Neural cell (in vitro differentiated cells): ENCODE results near the gene DNER. TPM values are rescaled to one million over a fixed set of nuclear protein-coding genes. Genes with fewer than 3 reads are reported as not detected.

Source experiments
- H2AFZ ChIP-seq: fragments of 200-600, 300-800 bp; sonication (generic), shearing (Covaris generic); 2 replicates; pipeline ENCODE4 v1.6.0; 2014; ENCODE audit warnings: low read depth, mild to moderate bottlenecking, antibody characterized with exemption, low read length, moderate library complexity
- H3F3A ChIP-seq: fragments of 200-600 bp; shearing (Covaris generic); 2 replicates; pipeline ENCODE4 v1.6.1; 2016; ENCODE audit warnings: mild to moderate bottlenecking, moderate library complexity, mixed read lengths, antibody characterized with exemption, low read length; ENCODE audit not compliant: insufficient read depth, poor library complexity, severe bottlenecking
- H3K27ac ChIP-seq: fragments of 200-600, 300-800 bp; sonication (generic), shearing (Covaris generic); 2 replicates; pipeline ENCODE4 v1.5.1; 2014; ENCODE audit warnings: mild to moderate bottlenecking, low read length, moderate library complexity
- H3K27me3 ChIP-seq: fragments of 300-800, 200-600 bp; sonication (generic), shearing (Covaris generic); 2 replicates; pipeline ENCODE4 v1.6.0; 2014; ENCODE audit warnings: mild to moderate bottlenecking, low read depth, low read length, moderate library complexity; ENCODE audit not compliant: insufficient read depth
- H3K36me3 ChIP-seq: fragments of 300-800, 200-600 bp; sonication (generic), shearing (Covaris generic); 2 replicates; pipeline ENCODE4 v1.5.1; 2014; ENCODE audit warnings: mild to moderate bottlenecking, antibody characterized with exemption, low read length, moderate library complexity; ENCODE audit not compliant: insufficient read depth
- H3K4me2 ChIP-seq: fragments of 300-800, 200-600 bp; sonication (generic), shearing (Covaris generic); 2 replicates; pipeline ENCODE4 v1.6.0; 2014; ENCODE audit warnings: mild to moderate bottlenecking, low read length
- H3K4me3 ChIP-seq: fragments of 300-800, 200-600 bp; sonication (generic), shearing (Covaris generic); 2 replicates; pipeline ENCODE4 v1.5.1; 2014; ENCODE audit warnings: mild to moderate bottlenecking, low read length, moderate library complexity
- H3K79me2 ChIP-seq: fragments of 200-600 bp; shearing (Covaris generic); replicated peaks from 2 replicates; pipeline ENCODE4 v1.6.0; 2014; ENCODE audit warnings: mild to moderate bottlenecking, low read length, moderate library complexity; ENCODE audit not compliant: insufficient read depth
- H3K9ac ChIP-seq: fragments of 300-800, 200-600 bp; sonication (generic), shearing (Covaris generic); 2 replicates; pipeline ENCODE4 v1.6.1; 2016; ENCODE audit warnings: mild to moderate bottlenecking, low read length, mixed read lengths
- H3K9me2 ChIP-seq: fragments of 200-600 bp; shearing (Covaris generic); 2 replicates; pipeline ENCODE4 v1.6.1; 2016; ENCODE audit warnings: mild to moderate bottlenecking, low read length, mixed read lengths; ENCODE audit not compliant: insufficient read depth
- H3K9me3 ChIP-seq: fragments of 200-600, 300-800 bp; sonication (generic), shearing (Covaris generic); 2 replicates; pipeline ENCODE4 v1.6.1; 2016; ENCODE audit warnings: mild to moderate bottlenecking, mixed run types, low read length, moderate library complexity, mixed read lengths
- H4K20me1 ChIP-seq: fragments of 200-600 bp; shearing (Covaris generic); 2 replicates; pipeline ENCODE4 v1.6.1; 2016; ENCODE audit warnings: mild to moderate bottlenecking, mixed run types; ENCODE audit not compliant: insufficient read depth
- EP300 ChIP-seq: fragments of 450-650 bp; conservative IDR thresholded peaks from 2 replicates; pipeline ENCODE4 v1.6.1; 2014; ENCODE audit warnings: antibody characterized with exemption, mild to moderate bottlenecking, moderate library complexity; ENCODE audit not compliant: poor library complexity, severe bottlenecking
- EZH2 ChIP-seq: fragments of 200-600, 300-800 bp; shearing (Covaris generic), sonication (generic); IDR thresholded peaks from 2 replicates; pipeline ENCODE4 v1.6.1; 2014; ENCODE audit warnings: antibody characterized with exemption, low read length, borderline replicate concordance, mild to moderate bottlenecking; ENCODE audit not compliant: insufficient read depth, poor library complexity, severe bottlenecking
- MXI1 ChIP-seq: fragments of 450-650 bp; conservative IDR thresholded peaks from 2 replicates; pipeline ENCODE4 v1.6.1; 2014; ENCODE audit warnings: antibody characterized with exemption, mild to moderate bottlenecking; ENCODE audit not compliant: poor library complexity, severe bottlenecking
- POLR2AphosphoS5 ChIP-seq: IDR thresholded peaks from 2 replicates; pipeline ENCODE4 v1.6.1; 2012
- RAD21 ChIP-seq: fragments of 450-650 bp; conservative IDR thresholded peaks from 2 replicates; pipeline ENCODE4 v1.6.1; 2014; ENCODE audit warnings: antibody characterized with exemption, mild to moderate bottlenecking, moderate library complexity
- SMC3 ChIP-seq: fragments of 450-650 bp; conservative IDR thresholded peaks from 2 replicates; pipeline ENCODE4 v1.6.1; 2014; ENCODE audit warnings: antibody characterized with exemption, mild to moderate bottlenecking, moderate library complexity; ENCODE audit not compliant: poor library complexity
- TAF1 ChIP-seq: IDR thresholded peaks from 2 replicates; pipeline ENCODE4 v1.6.1; 2012; ENCODE audit warnings: low read depth
- polyA plus RNA-seq: library from polyadenylated mRNA; depleted of rRNA; stranded (reverse); fragments of >200 nt; gene quantifications from 2 replicates; pipeline ENCODE4 v1.2.3, GENCODE V29; 2014
- TF ChIP-seq, protein P1 (sequence below): fragments of 450-650 bp; IDR thresholded peaks from 2 replicates; pipeline ENCODE4 v1.5.1; 2014; ENCODE audit warnings: antibody characterized with exemption, mild to moderate bottlenecking, moderate library complexity; ENCODE audit not compliant: poor library complexity, severe bottlenecking
- TF ChIP-seq, protein P2 (sequence below): IDR thresholded peaks from 2 replicates; pipeline ENCODE4 v1.6.1; 2012; ENCODE audit warnings: borderline replicate concordance

Gene DNER
- polyA plus RNA-seq, 1 donor from 2014 or later = 310 TPM

GRCh38 chr2:229474125-229474524 lies 240.2 kb downstream of the DNER start:
- no peak overlapping the region for H3K4me3 ChIP-seq
- H3F3A ChIP-seq = peaks cover 5% of the 10 kb centered on the region
- no peaks in the 10 kb centered on the region for H3K79me2 ChIP-seq
- no peaks in the 10 kb centered on the region for H3K9me2 ChIP-seq
- no peaks in the 10 kb centered on the region for H4K20me1 ChIP-seq
- no peak overlapping the region for H2AFZ ChIP-seq
- TF ChIP-seq EP300 (no peak), RAD21 (no peak), EZH2 (no peak), SMC3 (no peak), MXI1 (no peak), TAF1 (no peak), POLR2AphosphoS5 (no peak)
- TF ChIP-seq, protein P1, sequence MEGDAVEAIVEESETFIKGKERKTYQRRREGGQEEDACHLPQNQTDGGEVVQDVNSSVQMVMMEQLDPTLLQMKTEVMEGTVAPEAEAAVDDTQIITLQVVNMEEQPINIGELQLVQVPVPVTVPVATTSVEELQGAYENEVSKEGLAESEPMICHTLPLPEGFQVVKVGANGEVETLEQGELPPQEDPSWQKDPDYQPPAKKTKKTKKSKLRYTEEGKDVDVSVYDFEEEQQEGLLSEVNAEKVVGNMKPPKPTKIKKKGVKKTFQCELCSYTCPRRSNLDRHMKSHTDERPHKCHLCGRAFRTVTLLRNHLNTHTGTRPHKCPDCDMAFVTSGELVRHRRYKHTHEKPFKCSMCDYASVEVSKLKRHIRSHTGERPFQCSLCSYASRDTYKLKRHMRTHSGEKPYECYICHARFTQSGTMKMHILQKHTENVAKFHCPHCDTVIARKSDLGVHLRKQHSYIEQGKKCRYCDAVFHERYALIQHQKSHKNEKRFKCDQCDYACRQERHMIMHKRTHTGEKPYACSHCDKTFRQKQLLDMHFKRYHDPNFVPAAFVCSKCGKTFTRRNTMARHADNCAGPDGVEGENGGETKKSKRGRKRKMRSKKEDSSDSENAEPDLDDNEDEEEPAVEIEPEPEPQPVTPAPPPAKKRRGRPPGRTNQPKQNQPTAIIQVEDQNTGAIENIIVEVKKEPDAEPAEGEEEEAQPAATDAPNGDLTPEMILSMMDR = no peak
- TF ChIP-seq, protein P2, sequence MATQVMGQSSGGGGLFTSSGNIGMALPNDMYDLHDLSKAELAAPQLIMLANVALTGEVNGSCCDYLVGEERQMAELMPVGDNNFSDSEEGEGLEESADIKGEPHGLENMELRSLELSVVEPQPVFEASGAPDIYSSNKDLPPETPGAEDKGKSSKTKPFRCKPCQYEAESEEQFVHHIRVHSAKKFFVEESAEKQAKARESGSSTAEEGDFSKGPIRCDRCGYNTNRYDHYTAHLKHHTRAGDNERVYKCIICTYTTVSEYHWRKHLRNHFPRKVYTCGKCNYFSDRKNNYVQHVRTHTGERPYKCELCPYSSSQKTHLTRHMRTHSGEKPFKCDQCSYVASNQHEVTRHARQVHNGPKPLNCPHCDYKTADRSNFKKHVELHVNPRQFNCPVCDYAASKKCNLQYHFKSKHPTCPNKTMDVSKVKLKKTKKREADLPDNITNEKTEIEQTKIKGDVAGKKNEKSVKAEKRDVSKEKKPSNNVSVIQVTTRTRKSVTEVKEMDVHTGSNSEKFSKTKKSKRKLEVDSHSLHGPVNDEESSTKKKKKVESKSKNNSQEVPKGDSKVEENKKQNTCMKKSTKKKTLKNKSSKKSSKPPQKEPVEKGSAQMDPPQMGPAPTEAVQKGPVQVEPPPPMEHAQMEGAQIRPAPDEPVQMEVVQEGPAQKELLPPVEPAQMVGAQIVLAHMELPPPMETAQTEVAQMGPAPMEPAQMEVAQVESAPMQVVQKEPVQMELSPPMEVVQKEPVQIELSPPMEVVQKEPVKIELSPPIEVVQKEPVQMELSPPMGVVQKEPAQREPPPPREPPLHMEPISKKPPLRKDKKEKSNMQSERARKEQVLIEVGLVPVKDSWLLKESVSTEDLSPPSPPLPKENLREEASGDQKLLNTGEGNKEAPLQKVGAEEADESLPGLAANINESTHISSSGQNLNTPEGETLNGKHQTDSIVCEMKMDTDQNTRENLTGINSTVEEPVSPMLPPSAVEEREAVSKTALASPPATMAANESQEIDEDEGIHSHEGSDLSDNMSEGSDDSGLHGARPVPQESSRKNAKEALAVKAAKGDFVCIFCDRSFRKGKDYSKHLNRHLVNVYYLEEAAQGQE = no peak
- H3K27ac ChIP-seq = no peak overlapping the region
- no peaks in the 10 kb centered on the region for H3K27me3 ChIP-seq
- H3K36me3 ChIP-seq = no peaks in the 10 kb centered on the region
- no peaks in the 10 kb centered on the region for H3K9me3 ChIP-seq
- no peak overlapping the region for H3K4me2 ChIP-seq
- H3K9ac ChIP-seq = no peak overlapping the region

GRCh38 chr2:229470781-229471180 lies 243.6 kb downstream of the DNER start:
- TF ChIP-seq EP300 = no peak
- no peak for TF ChIP-seq MXI1
- no peak for TF ChIP-seq POLR2AphosphoS5
- no peak for TF ChIP-seq EZH2
- TF ChIP-seq, protein P2 = no peak
- TF ChIP-seq, protein P1 = no peak
- TF ChIP-seq SMC3 = no peak
- no peak for TF ChIP-seq RAD21

More at GRCh38 chr2:229470781-229471180, 243.6 kb downstream of the DNER start:
- Histone ChIP-seq H3F3A (no peaks in the 10 kb centered on the region), H3K27me3 (no peaks in the 10 kb centered on the region), H2AFZ (no peak overlapping the region), H3K9ac (no peak overlapping the region), H3K9me2 (no peaks in the 10 kb centered on the region), H3K9me3 (no peaks in the 10 kb centered on the region), H3K4me3 (no peak overlapping the region), H4K20me1 (no peaks in the 10 kb centered on the region), H3K4me2 (no peak overlapping the region), H3K79me2 (no peaks in the 10 kb centered on the region), H3K27ac (no peak overlapping the region), H3K36me3 (no peaks in the 10 kb centered on the region)
